NCI-H2227 treated with DMSO at 0.1 percent for 48 hours (cell line): Measurements from ENCODE around the gene SERPINB8.

Source experiments
- DNase-seq: peaks from one replicate; lab custom pipeline; 2025; lab: John Stamatoyannopoulos, UW

The SERPINB8 gene

GRCh38 chr18:64017870-64018269 is 48.0 kb downstream of the SERPINB8 start:
- DNase-seq, result peak; percentile 29

GRCh38 chr18:64019922-64020756 is 50.3 kb downstream of the SERPINB8 start:
- no peak for DNase-seq

GRCh38 chr18:64026350-64026749 is 56.5 kb downstream of the SERPINB8 start:
- DNase-seq, result no peak

DNA sequence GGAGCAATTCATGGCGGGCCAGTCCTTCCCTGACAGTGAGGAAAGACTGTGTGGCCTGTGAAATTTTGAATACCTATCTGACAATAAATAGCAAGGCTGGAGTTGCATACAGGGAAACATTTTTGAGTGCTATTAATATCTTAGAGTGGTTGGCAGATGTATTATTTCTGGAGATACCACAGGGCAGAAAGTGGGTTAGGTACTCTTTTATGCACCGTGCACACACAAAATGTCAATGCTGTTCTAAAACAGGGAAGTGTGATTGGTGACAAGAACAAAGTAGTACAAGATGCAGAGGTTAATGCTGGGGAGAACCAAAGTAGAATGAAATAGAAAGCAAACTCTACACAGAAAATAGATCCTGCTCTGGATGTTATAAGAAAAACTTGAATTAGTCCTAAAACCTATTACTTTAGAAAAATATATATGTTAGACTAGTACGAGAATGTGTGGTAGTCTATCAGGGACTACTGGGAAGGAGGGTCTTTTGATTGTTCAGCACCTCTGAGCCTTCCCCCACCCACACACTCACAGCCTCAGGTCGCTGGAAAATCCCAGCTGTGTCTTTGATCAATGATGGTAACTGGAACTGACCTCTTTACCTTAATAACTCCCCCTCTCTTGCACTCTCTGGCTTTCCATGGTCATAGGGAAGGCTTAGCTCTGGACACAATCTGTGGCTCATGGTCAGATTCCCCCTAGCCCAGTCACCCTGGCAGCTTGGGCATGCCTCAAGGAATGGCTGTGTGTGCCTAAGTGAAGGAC is 58.2 kb downstream of the SERPINB8 start:
- DNase-seq, result no peak

GRCh38 chr18:64029096-64029495 is 59.2 kb downstream of the SERPINB8 start:
- no peak for DNase-seq

GRCh38 chr18:64031411-64031810 is 61.5 kb downstream of the SERPINB8 start:
- no peak for DNase-seq

DNA sequence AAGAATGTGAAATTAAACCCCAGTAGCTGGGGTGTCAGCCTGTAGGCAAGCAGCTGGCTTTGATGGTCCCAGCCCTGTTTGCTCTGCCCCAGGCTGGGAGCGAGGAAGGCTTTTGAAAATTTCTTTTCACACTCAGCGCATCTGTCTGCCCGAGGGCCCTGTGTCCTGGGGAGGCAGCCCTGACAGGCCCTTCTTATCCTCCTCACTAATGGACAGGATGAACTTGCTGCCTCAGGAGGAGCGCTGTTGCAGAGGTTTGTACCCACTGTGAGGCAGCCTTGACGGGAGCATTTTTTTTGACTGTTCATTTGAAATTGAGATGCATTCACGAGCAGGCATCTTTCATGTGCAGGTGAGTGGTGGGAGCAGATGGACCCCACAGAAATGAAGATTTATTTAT is 62.4 kb downstream of the SERPINB8 start:
- DNase-seq, result no peak

GRCh38 chr18:64037812-64038414 is 68.0 kb downstream of the SERPINB8 start:
- DNase-seq, result peak; percentile 48
